ENCODE measurements around the gene TSPAN18.

DNA sequence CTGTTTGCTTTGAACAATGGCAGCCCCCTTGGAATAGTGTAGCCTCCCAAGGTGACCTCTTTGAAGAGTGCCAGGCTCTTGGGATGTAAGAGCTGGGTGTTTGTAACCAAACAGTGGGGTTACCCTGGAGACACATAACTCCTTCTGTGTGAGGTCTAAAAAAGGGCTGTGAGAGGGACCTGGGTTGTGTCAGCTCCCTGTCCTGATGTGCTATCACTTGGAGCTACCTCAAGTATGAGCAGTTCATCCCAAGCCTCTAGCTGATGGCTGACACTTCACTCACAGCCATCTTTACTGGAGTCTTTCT is 40.2 kb downstream of the TSPAN18 start:
- TF ChIP-seq, protein P1, sequence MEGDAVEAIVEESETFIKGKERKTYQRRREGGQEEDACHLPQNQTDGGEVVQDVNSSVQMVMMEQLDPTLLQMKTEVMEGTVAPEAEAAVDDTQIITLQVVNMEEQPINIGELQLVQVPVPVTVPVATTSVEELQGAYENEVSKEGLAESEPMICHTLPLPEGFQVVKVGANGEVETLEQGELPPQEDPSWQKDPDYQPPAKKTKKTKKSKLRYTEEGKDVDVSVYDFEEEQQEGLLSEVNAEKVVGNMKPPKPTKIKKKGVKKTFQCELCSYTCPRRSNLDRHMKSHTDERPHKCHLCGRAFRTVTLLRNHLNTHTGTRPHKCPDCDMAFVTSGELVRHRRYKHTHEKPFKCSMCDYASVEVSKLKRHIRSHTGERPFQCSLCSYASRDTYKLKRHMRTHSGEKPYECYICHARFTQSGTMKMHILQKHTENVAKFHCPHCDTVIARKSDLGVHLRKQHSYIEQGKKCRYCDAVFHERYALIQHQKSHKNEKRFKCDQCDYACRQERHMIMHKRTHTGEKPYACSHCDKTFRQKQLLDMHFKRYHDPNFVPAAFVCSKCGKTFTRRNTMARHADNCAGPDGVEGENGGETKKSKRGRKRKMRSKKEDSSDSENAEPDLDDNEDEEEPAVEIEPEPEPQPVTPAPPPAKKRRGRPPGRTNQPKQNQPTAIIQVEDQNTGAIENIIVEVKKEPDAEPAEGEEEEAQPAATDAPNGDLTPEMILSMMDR (conservative IDR thresholded peaks at IDR 0.05; ENCODE audit: low read length), result no peak
- no peak for TF ChIP-seq EZH2phosphoT487 (IDR thresholded peaks at IDR 0.05; ENCODE audit: borderline replicate concordance, low read depth, low read length)
